Coronary artery (tissue), 2 donors: ENCODE results near the gene TMEM30A.

ENCODE experiments used
- DNase-seq: peaks from one replicate; pipeline ENCODE4 v3.0.0-alpha.2; 2017; ENCODE audit warnings: low spot score
- H3K27ac ChIP-seq, 2 donors: fragments of 200-600 bp; sonication (generic); one replicate each; pipeline ENCODE4 v1.5.1; 2016 to 2019
- H3K4me3 ChIP-seq: fragments of 200-600 bp; sonication (generic); 2 replicates; pipeline ENCODE4 v1.5.1; 2016; ENCODE audit warnings: mild to moderate bottlenecking, moderate library complexity
- CTCF ChIP-seq: fragments of 200-600 bp; sonication (generic); IDR thresholded peaks from one replicate; pipeline ENCODE4 v1.5.1; 2019; ENCODE audit warnings: antibody characterized with exemption

The TMEM30A gene

GRCh38 chr6:75296811-75297779 is 12.5 kb upstream of the TMEM30A start:
- TF ChIP-seq CTCF, result no peak
- no peak for DNase-seq
- Histone ChIP-seq H3K27ac (no peak overlapping the region), H3K4me3 (no peak overlapping the region)

- no peak for TF ChIP-seq CTCF
- DNase-seq, result no peak
- Histone ChIP-seq H3K4me3 (no peak overlapping the region), H3K27ac (no peak overlapping the region)
Observed at GRCh38 chr6:75292555-75292954, 8.0 kb upstream of the TMEM30A start.

GRCh38 chr6:75291744-75292143 is 7.2 kb upstream of the TMEM30A start:
- Histone ChIP-seq H3K4me3 (no peak overlapping the region), H3K27ac (peak overlapping the region in 1 of 2 donors; percentile 66)
- no peak for TF ChIP-seq CTCF
- no peak for DNase-seq

- Histone ChIP-seq H3K4me3 (no peak overlapping the region), H3K27ac (peak overlapping the region in 1 of 2 donors; percentile 66)
- TF ChIP-seq CTCF, result no peak
- no peak for DNase-seq
Observed at GRCh38 chr6:75291331-75291730, 6.7 kb upstream of the TMEM30A start.

- no peak for DNase-seq
- Histone ChIP-seq H3K27ac (peak overlapping the region; percentile 6 to 34), H3K4me3 (no peak overlapping the region)
- TF ChIP-seq CTCF, result no peak
Observed at GRCh38 chr6:75290136-75290945, 5.7 kb upstream of the TMEM30A start.

- TF ChIP-seq CTCF, result no peak
- no peak overlapping the region for H3K27ac ChIP-seq
- DNase-seq, result no peak
- H3K4me3 ChIP-seq, result no peak overlapping the region
Observed at GRCh38 chr6:75288023-75288422, 3.4 kb upstream of the TMEM30A start.
